HG02759 (cell line): ENCODE measurements around the gene PROC.

Experiments used
- ATAC-seq: cut with Tn5 transposase; IDR thresholded peaks from one replicate; pipeline ENCODE4 v1.9.1; 2021; ENCODE audit warnings: mild to moderate bottlenecking, moderate library complexity; ENCODE audit not compliant: unreplicated experiment

The PROC gene

DNA sequence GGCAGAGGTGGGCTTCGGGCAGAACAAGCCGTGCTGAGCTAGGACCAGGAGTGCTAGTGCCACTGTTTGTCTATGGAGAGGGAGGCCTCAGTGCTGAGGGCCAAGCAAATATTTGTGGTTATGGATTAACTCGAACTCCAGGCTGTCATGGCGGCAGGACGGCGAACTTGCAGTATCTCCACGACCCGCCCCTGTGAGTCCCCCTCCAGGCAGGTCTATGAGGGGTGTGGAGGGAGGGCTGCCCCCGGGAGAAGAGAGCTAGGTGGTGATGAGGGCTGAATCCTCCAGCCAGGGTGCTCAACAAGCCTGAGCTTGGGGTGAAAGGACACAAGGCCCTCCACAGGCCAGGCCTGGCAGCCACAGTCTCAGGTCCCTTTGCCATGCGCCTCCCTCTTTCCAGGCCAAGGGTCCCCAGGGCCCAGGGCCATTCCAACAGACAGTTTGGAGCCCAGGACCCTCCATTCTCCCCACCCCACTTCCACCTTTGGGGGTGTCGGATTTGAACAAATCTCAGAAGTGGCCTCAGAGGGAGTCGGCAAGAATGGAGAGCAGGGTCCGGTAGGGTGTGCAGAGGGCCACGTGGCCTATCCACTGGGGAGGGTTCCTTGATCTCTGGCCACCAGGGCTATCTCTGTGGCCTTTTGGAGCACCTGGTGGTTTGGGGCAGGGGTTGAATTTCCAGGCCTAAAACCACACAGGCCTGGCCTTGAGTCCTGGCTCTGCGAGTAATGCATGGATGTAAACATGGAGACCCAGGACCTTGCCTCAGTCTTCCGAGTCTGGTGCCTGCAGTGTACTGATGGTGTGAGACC lies at the start of gene PROC:
Gene PROC (plus strand): TSS at position 128 of the 812 bp plus-strand sequence. CDS start 1,516 bp downstream, outside the sequence.
- ATAC-seq: no peak

DNA sequence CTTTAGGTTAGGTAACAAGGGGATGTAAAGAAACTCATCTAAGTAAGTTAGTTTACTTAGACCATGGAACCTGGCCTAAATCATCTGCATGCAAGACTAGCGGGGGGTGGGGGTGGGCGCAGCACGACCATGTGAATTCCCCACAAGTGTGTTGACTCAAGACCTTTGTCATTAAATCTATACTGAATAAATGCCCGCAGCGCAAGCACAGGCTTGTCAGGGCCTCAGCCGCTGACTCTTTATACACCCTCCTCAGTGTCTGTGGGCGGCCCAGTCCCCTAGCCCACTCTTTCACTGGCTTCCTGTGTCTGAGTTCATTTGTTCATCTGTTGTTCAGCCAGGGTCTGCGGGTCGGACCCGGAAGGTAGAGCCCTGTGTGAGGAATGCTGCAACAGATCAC lies 48.2 kb upstream of the PROC start:
- ATAC-seq: no peak

DNA sequence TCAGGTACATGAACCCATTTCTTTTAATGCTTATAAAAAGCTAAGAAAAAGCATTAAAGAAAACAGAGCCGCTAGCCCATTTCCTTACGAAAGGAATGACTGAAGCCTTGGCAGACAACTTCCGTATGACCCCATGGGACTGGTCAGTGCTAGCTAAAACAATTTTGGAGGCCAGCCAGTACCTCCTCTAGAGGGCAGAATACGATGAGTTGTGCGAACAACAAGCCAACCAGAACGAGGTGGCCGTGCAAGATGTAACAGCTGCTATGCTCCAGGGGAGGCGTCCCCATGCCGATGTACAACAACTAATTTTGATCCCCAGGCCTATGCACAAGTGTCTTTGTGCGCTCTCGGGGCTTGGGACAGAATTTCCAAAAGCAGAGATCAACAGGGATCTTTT lies 47.2 kb upstream of the PROC start:
- ATAC-seq: no peak

DNA sequence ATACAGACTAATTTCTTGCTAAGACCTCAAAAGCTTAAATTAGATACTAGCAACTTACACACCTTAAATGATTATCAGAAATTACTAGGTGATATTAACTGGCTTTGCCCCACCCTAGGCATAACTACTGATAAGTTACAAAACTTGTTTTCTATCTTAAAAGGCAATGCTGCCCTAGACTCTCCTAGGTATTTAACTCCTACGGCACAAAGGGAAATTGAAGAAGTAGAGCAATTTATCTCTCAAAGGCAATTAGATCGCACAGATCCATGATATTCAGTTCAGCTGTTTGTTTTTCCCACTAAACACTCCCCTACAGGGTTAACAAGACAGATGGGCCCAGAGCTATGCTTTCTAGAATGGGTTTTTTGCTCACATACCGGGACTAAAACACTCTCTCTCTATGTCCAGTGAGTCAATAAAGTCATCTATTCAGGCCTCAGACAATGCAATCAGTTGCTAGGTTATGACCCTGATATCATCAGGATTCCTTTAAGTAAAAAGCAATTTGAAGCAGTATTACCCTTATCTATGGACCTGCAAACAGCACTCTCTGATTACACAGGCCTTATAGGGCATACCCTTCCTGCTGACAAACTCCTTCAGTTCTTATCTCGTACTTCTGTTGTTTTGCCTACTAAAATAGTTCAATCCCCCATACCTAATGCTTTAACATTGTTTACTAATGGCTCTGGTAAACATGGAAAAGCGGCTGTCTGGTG lies 44.7 kb upstream of the PROC start:
- ATAC-seq: no peak

DNA sequence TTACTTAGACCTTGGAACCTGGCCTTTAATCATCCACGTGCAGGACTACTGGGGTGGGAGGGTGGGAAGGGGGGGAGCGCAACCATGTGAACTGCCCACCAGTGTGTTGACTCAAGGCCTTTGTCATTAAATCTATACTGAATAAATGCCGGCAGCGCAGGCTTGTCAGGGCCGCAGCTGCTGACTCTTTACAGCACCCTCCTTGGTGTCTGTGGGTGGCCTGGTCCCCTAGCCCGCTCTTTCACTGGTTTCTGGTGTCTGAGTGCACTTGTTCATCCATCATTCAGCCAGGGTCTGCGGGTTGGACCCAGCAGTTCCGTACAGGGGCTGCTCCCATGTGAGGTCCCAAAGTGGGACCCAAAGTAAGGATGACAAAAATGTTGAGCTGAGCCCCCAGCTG lies 42.0 kb upstream of the PROC start:
- ATAC-seq: no peak

DNA sequence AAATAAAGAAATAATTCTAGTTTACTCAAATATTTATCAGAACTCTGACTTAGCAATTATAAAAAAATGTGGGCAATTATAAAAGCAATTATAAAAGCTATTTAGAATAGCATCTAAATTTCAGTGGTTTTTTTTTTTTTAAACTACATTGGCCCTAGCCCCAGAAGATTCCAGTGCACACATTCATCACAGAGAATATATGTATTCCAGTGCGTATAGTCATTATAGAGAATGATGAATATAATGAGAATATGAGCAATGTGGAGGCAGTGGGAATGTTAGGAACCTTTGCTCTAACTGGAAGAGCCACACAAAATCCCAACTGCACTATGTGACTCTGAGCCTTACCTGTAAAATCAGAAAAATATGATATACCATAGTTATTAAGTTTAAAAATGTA lies 41.0 kb upstream of the PROC start:
- no peak for ATAC-seq

DNA sequence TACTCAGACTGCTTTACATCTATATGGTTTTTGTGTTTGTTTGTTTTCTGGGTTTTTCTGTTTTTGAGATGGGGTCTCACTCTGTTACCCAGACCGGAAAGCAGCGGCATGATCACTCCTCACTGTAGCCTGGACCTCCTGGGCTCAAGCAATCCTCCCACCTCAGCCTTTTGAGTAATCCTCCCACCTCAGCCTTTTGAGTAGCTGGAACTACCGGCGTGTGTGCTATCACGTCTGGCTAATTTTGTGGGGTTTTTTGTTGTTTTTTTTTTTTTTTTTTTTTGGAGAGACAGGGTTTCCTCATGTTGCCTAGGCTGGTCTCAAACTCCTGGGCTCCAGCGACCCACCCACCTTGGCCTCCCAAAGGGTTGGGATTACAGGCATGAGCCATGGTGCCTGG lies 39.5 kb upstream of the PROC start:
- no peak for ATAC-seq

DNA sequence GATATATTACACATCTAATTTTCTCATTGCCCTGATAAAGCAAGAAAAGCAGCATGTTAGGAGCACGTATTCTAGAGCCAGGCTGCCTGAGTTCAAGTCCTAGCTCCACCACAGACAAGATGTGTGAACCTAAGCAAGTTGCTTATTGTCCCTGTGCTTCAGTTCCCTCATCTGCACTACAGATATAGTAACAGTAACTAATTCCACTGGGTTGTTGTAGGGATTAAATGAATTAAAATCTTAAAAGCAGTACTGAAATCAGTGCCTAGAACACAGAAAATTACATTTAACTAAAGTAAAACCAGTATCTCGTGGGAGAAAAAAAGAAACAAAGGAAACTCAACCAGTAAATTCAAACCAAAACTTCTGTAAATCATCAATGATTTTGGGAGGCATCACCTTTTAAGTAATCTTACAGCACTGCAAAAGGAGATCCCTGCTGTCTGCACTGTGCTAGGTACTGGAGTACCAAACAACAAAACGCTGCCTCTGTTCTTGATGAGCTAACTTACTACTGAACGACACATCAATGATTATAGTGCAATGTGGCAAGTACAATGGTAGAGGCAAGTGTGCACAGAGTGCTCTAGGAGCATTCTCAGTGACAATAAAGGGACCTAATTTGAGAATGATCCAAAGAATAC lies 38.4 kb upstream of the PROC start:
- peak; percentile 75 for ATAC-seq

DNA sequence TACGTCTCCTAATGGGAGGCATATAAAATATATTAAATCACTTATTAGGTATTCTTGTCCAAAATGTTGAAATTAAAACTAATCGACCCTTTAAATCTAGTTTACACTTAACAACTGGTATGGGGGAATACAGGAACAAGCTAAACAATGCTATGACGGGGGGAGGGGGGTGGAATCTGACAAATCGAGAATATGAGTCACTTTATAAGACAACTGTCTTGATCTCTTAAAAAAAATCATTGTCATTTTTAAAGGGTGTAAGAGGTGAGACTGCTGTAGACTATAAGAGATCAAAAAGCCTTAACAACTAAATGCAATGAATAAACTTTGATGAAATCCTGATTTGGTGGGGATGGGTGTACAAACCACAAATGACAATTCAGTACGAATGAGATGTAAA lies 36.5 kb upstream of the PROC start:
- no peak for ATAC-seq

DNA sequence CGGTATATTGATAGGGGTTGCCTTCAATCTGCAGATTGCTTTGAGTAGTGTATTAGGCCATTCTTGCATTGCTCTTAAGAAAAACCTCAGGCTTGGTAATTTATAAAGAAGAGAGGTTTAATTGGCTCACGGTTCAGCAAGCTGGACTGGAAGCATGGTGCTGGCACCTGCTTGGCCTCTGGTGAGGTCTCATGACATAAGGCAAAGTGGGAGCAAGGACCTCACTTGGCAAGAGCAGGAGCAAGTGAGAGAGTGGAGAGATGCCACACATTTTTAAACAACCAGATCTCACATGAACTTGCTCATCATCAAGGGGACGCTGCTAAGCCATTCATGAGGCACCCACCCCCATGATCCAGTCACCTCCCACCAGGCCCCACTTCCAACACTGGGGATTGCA lies 35.4 kb upstream of the PROC start:
- ATAC-seq: no peak

DNA sequence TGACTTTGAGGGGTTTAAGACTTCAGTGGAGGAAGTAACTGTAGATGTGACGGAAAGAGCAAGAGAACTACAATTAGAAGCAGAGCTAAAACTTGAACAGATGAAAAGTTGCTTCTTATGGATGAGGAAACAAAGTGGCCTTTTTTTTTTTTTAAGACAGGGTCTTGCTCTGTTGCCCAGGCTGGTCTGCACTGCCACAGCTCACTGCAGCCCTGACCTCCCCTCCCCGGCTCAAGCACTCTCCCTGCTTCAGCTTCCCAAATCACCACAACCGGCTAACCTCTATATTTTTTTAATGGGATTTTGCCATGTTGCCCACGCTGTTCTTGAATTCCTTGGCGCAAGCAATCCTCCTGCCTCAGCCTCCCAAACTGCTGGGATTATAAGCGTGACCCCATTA lies 33.7 kb upstream of the PROC start:
- ATAC-seq: no peak

DNA sequence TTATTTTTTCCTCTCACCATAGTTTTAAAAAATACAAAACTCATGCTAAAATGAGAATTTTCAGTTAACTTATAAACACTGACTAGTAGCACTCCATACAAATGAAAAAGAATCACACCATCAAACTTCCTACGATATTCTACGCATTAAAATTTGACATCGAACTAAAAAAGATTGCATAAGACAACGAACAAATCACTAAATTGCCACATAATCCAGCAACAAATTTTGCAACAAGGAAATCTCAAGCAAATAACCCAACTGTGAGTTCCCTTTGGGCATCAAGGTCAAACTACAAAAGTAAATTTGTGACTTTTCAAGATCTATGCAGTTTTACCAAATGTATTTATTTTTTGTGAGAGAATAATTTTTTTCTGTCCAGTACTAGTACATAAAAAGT lies 32.0 kb upstream of the PROC start:
- ATAC-seq: no peak

DNA sequence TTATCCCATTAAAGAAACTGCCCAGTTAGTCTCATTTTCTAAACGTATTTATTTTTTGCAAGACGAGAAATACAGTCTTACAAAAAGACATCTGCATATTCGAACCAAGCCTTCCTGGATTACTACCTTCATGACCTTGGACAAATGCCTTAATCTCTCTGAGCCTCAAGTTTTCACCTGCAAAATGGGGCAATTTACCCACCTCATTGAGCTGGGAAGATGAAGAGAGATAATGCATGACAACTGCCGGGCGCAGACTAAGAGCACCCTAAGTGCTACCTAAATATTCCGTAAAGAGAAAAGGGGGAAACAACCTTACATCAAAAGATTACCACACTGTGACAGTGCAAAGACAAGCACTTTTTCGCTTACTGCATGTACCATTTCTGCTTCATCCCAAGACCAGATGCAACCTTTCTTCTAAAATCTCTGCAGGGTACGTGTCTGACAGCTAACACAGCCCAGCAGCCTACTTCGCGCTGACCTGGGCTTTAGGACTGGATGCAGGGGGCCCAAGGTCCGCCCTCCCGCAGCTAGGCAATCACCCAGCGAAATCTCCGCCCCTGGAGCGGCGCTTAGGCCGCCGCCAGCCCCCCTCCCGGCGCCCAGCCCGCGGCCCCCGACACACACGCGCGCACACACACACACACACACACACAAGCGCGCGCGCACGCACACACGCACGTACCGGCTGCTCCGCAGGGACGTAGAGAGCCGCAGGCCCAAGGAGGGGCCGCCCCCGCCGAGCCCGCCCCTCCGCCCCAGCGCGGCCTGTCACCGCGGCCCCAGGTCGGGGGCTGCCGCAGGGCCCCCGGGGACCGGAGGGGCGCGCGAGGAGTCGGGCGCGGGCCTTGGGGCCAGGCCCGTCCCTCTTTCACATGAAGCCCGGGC lies 31.2 kb upstream of the PROC start:
- ATAC-seq: peak; percentile 77

DNA sequence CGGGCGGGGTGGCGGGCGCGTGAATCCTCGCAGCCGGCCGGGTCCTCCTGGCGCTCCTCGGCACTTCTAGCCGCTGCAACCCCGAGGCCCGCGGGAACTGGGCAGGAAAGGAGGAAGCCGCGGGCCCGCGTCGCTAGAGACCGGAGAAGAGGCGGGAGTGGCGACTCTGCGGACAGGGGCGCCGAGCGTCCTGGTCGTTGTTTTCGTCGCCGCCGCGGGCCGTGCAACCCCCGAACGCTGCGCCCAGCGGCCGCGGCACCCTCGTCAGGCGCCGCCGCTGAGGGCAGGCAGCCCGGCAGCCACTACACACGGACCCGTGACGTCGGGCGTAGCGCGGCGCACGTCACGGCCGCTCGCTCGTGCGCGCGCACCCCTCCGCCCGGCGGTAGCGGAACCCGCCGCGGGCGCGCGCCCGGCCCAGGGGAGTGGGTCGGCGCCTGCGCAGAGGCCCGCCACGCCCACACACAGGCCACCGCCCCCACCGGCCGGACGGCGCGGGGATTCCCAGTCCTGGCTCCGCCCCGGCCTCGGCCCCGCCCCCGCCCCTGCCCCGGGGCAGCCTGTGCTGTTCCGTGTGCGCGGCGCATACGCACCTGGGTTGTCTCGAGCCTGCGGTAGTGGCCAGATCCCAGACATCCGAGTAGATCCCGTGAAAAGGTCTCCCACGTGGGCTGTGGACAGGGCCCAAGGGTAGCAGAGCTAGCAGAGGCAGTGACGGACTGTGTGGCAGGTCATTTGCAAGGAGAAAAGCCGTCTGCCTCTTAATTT lies 30.4 kb upstream of the PROC start, which contains the start of gene MAP3K2:
Gene MAP3K2 (minus strand): TSS at position 321 of the 768 bp plus-strand sequence. CDS start 44,846 bp downstream, outside the sequence.
- ATAC-seq: peak; percentile 82

DNA sequence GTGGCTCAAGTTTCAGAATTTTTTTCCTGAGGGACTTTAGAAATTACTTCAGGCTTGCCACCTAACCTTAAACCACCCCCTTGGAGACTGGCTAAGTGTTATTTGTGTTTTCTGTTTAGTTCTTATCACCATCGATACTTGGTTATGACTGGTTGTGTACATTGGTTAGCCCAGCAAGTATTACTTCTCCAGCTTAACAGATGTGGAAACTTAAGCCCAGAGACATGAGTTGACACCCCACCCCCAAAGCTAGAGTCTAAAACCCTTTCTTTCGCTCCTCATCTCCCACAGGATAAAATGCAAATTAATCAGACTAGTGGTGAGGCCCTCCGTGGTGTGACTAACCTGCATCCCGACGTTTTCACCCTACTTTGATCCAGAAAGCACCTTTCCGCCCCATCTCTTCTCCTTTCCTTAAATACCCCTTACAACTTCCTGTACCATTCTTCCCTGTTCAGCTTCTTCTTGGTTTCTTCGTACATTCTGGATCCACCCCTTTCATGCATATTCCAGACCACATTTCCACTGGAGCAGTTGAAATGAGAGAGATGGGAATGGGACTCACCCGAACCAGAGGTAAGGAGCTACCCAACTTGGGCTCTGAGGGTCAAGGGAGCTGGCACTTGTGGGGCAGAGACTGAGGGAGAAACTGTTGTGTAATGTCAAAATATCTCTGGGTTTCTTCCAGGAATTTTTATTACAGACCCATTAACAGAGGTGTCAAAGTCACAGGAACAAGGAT lies 29.6 kb upstream of the PROC start:
- peak; percentile 2 for ATAC-seq

DNA sequence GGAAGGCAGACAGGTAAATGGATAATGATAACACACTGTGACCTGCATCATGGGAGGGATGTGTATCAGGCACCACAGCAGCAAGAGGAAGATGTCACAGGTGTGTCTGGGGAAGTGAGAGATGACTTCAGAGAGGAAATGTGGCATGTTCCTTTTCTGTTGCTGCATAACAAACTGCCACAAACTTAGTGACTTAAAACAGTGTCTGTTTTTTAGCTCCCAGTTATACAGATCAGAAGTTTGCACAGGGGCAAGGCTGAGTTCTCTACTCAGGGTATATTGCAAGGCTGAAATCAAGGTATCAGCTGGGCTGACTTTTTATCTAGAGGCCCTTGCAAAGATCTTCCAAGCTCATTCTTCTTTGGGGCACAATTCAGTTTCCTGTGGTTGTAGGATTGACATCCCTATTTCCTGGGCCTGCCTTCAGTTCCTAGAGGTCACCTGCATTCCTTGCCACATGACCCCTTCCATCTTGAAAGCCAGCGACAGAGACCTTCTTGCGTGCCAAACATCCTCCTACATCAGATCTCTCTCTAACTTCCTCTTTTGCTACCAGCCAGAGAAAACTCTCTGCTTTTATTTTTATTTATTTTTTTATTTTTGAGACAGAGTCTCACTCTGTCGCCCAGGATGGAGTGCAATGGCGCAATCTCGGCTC lies 28.3 kb upstream of the PROC start:
- ATAC-seq: no peak

DNA sequence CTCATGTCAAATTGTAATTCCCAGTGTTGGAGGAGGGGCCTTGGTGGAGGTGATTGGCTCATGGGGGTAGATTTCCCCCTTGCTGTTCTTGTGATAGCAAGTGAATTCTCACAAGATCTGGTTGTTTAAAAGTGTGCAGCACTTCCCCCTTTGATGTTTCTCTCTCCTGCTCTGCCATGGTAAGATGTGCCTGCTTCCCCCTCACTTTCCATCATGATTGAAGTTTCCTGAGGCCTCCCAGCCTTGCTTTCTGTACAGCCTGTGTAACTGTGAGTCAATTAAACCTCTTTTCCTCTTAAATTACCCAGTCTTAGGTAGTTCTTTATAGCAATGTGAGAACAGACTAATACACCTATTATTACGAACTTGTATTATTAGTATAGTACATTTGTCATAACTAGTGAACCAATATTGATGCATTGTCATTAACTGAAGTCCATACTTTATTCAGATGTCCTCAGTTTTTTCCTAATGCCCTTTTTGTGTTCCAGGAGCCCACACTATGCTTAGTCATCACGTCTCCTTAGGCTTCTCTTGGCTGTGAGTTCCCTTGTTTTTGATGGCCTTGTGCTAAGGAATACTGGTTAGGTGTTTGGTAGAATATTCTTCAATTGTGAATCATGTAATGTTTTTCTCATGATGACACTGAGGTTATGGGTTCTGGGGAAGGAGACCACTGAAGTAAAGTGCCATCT lies 25.9 kb upstream of the PROC start:
- no peak for ATAC-seq
